ENCODE results near the gene MLLT6.

The MLLT6 gene

DNA sequence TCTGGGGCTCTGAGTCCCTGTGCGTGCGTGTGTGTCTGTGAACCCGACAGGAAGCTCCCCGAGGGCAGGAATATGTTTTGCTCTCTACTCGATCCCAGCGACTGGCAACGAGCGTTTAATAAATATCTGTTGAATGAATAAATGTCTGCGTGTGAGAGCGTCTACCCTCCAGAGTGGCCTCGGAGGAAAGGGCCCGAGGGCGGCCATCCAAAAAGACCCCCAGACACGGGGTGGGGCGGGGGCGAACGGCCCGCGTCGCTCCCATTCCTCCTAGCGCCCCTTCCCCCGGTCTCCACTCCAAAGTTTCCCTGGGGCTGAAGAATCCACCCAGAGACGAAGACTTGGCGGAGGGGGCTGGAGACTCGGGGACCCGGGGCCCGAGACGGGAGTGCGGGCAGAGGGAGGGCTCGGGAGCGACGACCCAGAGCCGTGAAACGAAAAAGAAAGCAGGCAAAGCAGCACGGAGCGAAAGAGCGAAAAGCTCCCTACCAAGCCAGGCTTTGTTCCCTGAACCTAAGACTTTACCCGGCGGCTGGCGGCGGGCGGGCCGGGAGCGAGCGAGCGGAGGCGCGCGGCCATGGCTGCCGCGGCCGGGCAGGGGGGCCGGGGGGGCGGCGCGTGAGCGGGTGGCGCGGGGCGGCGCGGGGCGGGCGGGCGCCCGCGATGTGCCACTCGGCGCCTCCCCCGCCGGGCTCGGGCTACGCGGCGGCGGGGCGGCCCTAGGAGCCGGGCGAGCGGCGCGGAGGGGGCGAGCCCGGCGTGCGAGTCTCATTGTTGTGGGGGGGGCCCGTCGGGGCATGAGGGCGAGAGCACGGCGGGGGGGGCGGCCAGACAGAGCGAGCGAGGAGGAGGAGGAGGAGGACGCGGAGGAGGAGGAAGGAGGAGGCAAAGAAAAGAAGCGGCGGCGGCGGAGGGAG is at the start of gene MLLT6:
MLLT6 (plus strand) TSS at position 668 of the 917 bp plus-strand sequence. CDS start 360 bp downstream, outside the sequence.
- DNase-seq (ENCODE audit: low read depth, low spot score), result peak; percentile 51

DNA sequence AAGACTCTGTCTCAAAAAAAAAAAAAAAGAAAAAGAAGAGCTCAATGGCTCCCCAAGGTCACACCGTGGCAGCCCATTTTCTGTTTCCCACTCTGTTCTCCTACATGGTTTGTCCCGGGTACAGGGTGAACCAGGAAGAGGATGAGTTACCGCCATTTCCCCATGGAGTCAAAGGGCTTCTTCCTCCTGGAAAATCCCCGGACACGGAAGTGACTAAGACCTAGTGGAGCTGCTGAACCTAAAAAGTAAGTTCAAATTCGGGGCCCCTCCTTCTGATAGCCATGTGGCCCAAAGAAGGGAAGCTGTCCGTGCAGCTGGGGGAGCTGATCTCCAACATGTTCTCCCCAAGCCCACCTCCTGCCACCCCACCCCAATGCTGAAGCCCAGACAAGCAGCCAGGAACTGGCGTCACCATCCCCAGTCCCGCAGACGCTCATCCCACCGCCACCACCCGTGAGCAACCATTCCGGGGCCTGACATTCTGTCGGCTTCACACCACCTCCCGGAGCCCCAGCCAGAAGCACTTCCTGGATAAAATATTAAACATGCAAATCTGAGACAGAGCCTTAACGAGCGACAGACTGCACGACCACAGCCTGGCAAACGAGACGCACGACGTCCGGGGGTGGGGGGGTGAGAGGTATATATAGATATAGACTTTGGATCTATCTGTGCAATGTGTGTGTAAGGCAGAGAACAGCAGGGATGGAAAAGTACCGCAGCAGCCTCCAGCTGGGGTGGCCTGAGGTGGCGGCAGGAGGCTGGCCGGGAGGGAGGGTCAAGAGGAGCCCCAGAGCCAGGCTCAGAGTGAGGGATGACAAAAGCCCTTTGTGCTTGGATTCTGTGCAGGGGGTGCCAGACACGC is 47.9 kb upstream of the MLLT6 start:
- no peak for DNase-seq (ENCODE audit: low read depth, low spot score)

DNA sequence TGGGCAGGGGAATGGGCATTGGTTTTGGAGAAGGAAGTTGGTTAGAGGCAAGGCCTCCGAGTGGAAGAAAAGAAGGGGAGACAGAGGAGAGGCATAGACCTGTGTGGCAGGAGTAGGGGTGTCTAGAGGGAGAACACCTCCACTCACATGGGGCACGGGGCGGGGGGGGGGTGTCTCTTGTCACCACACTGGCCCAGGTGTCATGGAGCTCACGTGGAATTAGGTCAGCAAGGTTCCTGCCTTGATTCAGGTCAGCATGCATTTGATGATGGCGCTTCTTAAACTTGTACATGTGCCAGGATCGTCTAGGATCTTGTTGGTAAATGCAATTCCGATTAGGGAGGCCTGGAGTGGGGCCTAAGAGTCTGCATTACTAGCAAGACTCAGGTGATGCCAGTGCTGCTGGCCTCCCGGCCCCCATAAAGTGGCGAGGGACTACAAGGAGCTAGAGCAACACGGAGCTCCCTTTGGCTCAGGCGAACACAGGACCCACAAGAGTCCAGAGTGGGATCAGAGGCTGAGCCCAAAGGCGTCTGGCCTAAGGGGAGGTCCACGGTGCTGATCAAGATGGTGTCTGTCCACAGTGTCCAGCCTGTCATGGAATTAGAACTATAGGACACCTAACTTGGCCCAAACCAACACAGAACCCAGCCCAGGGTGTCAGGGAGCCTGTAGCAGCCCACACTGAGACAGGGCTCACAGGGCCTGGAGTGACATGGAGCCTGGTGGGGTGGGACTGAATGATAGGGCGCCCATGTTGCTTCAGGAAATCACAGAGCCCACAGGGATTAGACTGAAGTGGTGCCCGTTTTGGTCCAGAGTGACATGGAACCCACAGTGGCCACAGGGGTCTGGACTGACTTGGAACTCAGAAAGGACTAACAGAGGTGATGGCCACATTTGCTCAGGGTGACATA is 47.0 kb upstream of the MLLT6 start:
- DNase-seq (ENCODE audit: low read depth, low spot score), result no peak

DNA sequence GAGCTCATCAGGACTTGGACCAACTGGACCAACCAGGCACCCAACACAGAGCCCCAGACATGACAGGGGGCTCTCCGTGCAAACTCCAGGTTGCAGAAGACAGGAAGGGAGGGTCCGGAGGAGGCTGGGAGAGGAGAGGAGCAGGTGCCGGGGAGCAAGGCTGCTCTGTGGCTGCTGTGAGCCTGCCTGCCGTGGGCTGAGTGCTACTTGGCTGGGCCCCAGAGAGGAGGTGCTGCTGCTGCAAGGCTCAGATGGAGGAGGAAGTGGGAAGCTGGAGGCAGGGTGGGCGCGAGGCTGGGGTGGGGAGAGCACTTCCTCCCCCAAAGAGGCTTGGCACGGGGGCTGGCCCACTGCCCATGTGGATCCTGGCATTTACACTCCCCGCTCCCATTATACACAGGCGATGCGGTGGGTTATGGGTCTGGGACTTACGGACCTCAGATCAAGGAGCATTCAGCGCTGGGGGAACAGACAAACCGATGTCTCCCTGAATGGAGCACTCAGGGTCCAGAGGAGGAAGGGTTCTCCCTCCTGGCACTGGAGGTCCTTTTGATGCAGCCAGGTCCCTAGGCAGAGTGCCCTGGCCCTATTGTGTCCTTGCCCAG is 46.2 kb upstream of the MLLT6 start:
- no peak for DNase-seq (ENCODE audit: low read depth, low spot score)

DNA sequence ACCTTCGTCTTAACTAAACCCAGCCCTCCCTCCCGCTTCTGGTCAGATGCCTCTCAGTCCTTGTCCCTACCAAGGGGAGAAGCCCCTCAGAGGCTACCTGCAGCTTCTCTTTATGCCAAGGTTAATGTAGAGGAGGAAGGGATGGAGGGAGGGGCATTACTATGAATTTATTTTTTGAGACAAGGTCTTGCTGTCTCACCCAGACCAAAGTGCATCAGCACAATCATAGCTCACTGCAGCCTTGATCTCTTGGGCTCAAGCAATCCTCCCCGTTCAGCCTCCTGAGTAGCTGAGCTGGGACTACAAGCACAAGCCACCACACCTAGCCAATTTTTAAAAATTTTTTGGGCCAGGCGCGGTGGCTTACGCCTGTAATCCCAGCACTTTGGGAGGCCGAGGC is 45.7 kb upstream of the MLLT6 start:
- DNase-seq (ENCODE audit: low read depth, low spot score), result no peak

DNA sequence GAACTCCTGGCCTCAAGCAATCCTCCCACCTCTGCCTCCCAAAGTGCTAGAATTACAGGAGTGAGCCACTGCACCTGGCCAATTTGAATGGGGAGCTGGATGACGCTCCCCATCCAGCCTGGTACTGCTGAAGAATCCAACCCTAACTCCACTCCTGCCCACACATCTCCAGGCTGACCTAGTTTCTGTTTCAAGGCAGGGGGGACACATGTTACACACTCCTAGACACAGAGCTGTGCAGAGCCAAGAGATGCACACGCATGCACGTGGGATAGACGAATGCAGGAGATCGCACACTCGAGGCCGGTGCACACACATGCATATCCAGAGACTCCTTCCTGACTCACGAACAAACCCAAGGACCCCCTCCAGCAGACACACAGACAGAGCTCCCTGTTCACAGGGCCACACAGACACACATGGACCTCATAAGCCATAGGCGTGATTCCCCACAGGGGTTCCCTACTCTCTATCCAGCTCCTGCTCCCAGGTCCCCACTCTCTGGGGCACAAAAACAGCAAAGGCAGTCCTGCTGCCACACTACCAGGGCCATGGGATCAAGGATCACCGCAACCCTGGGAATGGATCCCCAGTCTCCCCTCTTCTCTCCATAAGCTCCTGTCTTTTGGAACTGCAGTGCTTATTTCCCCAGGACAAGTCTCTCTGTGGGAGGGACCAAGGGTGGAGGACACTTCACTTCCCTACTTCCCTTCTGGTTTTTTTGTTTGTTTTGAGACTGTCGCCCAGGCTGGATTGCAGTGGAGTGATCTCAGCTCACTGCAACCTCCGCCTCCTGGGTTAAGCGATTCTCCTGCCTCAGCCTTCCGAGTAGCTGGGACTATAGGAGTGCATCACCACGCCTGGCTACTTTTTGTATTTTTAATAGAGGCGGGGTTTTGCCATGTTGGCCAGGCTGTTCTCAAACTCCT is 44.7 kb upstream of the MLLT6 start:
- DNase-seq (ENCODE audit: low read depth, low spot score), result no peak

DNA sequence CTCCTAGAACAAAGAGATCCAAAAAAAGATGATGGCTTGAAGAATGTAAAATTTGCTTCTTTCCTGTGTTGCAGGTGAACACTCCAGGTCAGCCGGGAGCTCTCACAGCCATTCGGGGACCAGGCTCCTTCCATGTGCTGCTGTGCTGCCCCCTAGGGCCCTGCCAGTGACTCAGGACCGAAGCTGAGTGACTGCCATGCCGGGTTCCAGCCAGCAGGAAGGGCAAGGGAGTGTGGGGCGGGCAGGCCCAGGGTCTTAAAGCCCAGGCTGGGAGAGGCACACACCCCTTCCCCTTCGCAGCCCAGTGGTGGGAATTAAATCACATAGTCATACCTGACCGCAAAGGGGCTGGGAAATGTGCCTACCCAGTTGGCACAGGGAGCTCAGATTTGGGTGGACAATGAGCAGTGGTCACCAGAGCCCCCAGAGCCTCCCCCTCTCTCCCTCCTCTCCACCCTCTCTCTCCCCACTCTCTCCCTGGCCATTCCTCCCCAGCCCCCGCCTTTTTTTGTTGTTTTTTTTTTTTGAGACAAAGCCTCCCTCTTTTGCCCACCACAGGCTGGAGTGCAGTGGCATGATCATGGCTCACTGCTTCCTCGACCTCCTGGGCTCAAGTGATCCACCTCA is 41.8 kb upstream of the MLLT6 start:
- no peak for DNase-seq (ENCODE audit: low read depth, low spot score)

DNA sequence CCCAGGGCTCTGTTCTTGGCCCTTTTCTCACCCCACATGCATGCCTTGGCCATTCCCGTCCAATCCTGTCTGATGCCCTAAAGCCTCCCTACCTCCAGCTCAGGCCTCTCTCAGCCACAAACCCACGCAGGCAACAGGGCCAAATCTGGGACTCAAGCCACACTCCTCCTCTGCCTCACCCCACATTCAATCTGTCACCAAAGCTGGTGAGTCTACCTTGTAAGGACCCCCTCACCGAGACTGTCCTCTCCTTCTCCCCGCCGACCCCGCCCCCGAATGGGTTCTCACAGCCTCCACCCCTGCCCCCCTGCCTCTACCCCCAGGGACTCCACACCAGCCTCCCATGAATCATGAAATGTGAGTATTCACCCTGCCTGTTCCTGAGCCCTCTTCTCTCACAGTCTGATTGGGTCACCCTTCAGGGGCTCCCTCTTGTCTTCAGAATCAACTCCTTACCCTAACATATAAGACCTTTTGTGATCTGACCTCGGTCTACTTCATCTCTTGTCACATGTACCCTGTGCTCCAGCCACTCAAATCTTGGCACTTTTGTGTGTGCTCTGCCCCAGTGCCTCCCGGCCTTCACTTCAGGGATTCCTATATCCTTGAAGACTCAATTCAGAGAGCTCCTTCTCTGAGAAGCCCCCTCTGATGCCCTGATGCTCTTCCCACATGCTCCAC is 41.0 kb upstream of the MLLT6 start:
- no peak for DNase-seq (ENCODE audit: low read depth, low spot score)

DNA sequence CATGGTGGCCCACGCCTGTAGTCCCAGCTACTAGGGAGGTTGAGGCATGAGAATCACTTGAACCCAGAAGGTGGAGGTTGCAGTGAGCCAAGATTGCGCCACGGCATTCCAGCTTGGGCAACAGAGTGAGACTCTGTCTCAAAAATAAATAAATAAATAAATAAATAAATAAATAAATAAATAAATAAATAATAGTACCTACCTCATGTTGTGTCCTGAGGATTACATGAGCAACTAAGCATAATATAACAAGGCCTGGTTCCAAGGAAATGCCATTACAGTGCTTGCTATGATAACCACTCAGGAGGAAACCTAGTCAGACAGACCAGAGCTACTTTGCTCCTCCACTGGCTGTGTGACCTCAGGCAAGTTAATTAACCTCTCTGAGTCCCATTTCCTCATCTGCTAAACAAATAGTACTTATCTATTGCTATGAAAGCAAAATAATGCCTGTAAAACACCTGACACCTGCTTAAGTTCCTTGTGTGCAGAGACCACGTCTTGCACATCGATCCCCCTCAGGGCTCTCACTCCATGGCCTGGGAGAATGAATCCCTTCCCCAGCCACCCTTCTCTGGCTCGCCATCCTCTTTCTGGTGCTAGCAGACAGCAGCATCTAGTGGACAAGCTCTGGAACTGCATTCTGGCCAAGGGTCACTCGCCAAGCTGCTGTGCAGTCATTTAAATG is 37.8 kb upstream of the MLLT6 start:
- no peak for DNase-seq (ENCODE audit: low read depth, low spot score)

DNA sequence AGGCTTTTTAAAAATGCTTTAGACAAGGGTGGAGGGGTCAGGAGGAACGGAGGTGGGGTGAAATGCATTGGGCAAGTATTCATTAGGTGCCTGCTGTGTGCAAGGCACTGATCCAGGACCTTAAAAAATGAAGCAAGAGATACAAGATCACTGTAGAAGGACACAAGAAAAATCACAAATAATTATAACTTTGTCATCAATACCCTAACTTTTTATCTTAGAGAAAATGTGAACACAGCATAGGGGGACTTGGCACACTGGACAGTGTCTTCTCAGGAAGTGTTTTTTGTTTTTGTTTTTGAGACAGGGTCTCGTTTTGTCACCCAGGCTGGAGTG is 37.3 kb upstream of the MLLT6 start:
- DNase-seq (ENCODE audit: low read depth, low spot score), result no peak

DNA sequence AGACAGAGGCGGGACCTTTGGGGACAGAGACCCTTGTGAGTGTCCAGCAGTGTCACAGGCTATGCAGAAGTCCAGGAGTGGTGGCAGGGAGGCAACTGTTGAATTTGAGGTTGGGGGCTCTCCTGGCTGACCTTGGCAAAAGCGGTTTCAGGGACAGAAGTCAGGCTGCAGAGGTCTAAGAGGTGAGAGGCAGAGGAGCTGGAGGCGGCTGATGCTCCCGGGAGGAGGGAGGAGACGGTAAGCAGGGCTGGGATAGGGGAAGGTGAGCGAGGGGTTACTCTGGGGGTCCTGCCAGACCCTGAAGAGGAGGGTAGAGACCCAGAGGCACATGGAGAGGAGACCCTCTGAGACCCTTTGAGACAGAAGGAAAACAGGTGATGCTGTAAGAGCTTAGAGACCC is 35.6 kb upstream of the MLLT6 start:
- DNase-seq (ENCODE audit: low read depth, low spot score), result no peak

DNA sequence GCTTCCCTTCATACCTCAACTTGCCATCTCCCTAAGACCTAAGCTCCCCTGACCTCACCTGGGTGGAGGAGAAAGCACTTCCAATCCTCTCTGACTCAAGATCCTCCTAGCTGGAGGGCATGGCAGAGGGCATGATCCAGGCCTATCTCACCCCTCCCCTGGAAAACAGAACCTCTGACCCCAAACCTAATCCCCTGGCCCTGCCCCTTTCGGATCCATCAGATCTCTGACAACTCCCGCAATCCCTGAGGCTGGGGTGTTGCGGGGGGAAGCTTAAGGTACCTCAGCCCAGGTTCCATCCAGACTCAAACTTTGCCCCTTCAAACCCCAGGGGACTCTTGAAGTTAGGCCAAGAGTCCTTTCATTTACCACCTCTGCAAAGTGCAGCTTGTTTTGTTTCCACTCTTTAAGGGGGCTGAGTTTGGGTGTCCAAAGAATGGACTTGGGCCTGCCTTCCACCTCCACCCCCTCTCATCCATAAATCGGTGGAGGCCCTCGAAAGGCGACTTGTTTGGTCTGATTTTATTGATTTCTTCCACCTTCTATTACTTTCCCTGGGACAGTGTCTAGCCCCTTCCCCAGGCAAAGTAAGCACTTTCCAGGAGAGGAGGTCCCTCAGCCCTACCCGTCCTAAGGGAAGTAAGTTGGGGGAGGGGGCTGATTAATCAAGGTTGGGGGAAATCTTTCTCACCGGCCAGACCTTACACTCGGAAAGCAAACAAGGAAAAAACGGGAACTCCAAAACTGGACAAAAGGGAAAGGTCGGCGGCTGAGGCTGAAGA is 32.9 kb upstream of the MLLT6 start:
- no peak for DNase-seq (ENCODE audit: low read depth, low spot score)

DNA sequence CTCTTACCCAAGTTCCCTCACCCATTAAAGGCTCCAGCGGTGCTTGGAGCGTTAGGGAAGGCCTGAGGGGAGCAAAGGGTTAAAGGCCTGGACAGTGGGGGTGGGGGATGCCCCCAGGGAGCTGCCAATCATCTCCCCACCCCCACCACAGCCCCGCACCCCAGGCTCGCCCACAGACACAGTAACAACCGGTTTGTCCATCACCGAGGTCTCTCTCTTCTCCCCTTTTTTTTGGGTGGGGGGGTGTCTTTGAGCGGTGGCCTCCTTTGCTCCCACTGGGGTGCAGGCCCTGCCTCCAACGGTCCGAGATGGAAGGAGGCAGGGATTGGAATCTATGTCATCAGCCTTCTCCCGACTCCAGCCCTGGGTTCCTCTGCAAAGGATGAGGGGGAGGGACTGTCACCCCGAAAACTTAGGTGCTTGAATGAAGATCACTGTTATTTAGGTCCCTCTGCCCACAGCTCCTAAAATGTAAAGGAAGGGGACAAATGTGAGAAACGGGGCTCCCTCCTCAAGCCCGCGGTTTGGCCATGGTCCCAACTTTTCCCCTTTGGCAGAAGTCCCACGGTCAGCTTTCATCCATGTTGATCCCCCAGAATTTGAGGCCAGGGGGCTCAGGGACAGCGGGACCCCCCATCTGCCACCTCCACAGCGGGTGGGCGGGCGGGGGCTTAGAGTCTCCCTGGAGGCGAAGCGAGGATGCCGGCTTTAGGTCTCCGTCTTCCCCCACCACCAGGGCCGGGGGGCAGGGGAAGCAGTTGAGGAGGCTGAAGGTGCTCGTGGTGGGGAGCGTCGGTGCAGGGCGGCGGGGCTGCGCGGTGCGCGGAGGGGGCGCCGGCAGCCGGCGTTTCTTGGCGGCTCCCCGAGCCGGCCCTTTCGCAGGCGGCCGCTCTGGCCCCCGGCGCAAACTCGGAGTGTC is 32.0 kb upstream of the MLLT6 start:
- no peak for DNase-seq (ENCODE audit: low read depth, low spot score)

DNA sequence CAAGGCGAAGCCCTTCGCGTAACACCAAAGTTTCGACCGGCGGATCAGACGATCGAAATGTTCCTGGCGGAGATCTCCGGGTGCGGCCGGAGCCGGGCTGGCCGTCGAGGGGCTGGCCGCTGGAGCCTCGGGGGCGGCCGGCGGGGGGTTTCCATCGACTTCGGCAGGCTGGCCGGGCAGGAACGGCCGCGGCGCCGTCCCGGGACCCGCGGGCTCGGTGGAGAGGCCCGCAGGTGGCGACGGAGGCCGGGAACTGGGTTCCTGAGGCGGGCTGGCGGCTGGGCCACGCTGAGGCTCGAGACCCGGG is 31.4 kb upstream of the MLLT6 start:
- DNase-seq (ENCODE audit: low read depth, low spot score), result no peak

DNA sequence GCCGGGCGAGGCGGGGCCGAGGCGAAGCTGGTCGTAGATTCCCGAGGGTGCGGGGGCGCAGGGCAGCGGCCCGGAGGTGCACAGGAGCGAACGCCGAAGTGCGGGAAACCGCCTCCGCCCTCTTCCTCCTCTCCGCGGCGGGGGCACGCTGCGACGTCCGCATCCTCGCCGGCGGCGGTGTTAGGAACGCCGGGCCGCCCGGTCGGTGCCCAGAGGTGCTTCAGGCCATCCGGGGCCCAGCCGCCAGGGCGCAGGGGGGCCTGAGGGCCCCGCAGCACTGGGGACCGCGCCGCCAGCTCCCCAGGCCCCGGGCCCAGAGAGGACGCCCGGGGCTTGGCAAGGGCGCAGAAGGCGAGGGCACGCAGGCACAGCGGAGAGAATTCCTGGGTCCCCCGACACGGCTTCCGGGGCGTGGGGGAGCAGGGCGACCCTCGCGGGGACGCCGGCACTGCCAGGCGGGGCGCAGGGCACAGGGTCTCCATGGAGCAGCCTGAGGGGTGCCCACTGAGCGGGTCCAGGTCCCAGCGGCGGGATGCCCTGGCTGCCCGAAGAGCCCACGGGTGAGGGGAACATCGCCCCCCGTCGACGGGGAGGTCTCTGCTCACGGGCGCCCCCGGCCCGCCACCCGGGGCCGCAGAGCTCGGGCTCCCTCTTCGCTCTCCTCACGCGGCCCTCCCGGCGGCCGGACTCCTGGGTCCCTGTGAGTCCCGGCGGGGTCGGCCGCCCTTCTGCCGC is 30.9 kb upstream of the MLLT6 start:
- DNase-seq (ENCODE audit: low read depth, low spot score), result no peak
